ENCODE measurements around the gene SGCD.

SGCD gene

GRCh38 chr5:156581725-156582124 is 254.8 kb downstream of the SGCD start:
- Histone ChIP-seq H3K36me3 (ENCODE audit: control insufficient read depth, insufficient read depth, low read length) (no peaks in the 10 kb centered on the region), H3K27ac (ENCODE audit: insufficient read depth, low read length, poor library complexity, severe bottlenecking) (no peak overlapping the region), H3K27me3 (replicated peaks; ENCODE audit: control insufficient read depth, insufficient read depth, low read length, poor library complexity, severe bottlenecking) (no peaks in the 10 kb centered on the region), H3K9me3 (ENCODE audit: control insufficient read depth, low read length) (no peaks in the 10 kb centered on the region), H3K4me1 (ENCODE audit: control insufficient read depth, insufficient read depth, low read length, poor library complexity, severe bottlenecking) (no peaks in the 10 kb centered on the region), H3K4me3 (ENCODE audit: insufficient read depth, low read depth, low read length, poor library complexity, severe bottlenecking) (no peak overlapping the region)
- no peak for DNase-seq

GRCh38 chr5:156582193-156582598 is 255.2 kb downstream of the SGCD start:
- H3K27ac ChIP-seq (ENCODE audit: insufficient read depth, low read length, poor library complexity, severe bottlenecking) = no peak overlapping the region
- no peaks in the 10 kb centered on the region for H3K9me3 ChIP-seq (ENCODE audit: control insufficient read depth, low read length)
- no peaks in the 10 kb centered on the region for H3K4me1 ChIP-seq (ENCODE audit: control insufficient read depth, insufficient read depth, low read length, poor library complexity, severe bottlenecking)
- no peaks in the 10 kb centered on the region for H3K27me3 ChIP-seq (replicated peaks; ENCODE audit: control insufficient read depth, insufficient read depth, low read length, poor library complexity, severe bottlenecking)
- DNase-seq = no peak
- H3K36me3 ChIP-seq (ENCODE audit: control insufficient read depth, insufficient read depth, low read length) = no peaks in the 10 kb centered on the region
- no peak overlapping the region for H3K4me3 ChIP-seq (ENCODE audit: insufficient read depth, low read depth, low read length, poor library complexity, severe bottlenecking)

GRCh38 chr5:156584871-156585270 is 257.9 kb downstream of the SGCD start:
- Histone ChIP-seq H3K36me3 (ENCODE audit: control insufficient read depth, insufficient read depth, low read length) (no peaks in the 10 kb centered on the region), H3K9me3 (ENCODE audit: control insufficient read depth, low read length) (no peaks in the 10 kb centered on the region), H3K27ac (ENCODE audit: insufficient read depth, low read length, poor library complexity, severe bottlenecking) (no peak overlapping the region), H3K4me3 (ENCODE audit: insufficient read depth, low read depth, low read length, poor library complexity, severe bottlenecking) (no peak overlapping the region), H3K4me1 (ENCODE audit: control insufficient read depth, insufficient read depth, low read length, poor library complexity, severe bottlenecking) (no peaks in the 10 kb centered on the region), H3K27me3 (replicated peaks; ENCODE audit: control insufficient read depth, insufficient read depth, low read length, poor library complexity, severe bottlenecking) (no peaks in the 10 kb centered on the region)
- DNase-seq = no peak

- no peaks in the 10 kb centered on the region for H3K9me3 ChIP-seq (ENCODE audit: control insufficient read depth, low read length)
- no peaks in the 10 kb centered on the region for H3K36me3 ChIP-seq (ENCODE audit: control insufficient read depth, insufficient read depth, low read length)
- H3K27me3 ChIP-seq (replicated peaks; ENCODE audit: control insufficient read depth, insufficient read depth, low read length, poor library complexity, severe bottlenecking) = no peaks in the 10 kb centered on the region
- H3K27ac ChIP-seq (ENCODE audit: insufficient read depth, low read length, poor library complexity, severe bottlenecking) = no peak overlapping the region
- DNase-seq = no peak
- H3K4me1 ChIP-seq (ENCODE audit: control insufficient read depth, insufficient read depth, low read length, poor library complexity, severe bottlenecking) = no peaks in the 10 kb centered on the region
- no peak overlapping the region for H3K4me3 ChIP-seq (ENCODE audit: insufficient read depth, low read depth, low read length, poor library complexity, severe bottlenecking)
Measured at GRCh38 chr5:156585999-156586398, 259.0 kb downstream of the SGCD start.

- Histone ChIP-seq H3K9me3 (ENCODE audit: control insufficient read depth, low read length) (no peaks in the 10 kb centered on the region), H3K36me3 (ENCODE audit: control insufficient read depth, insufficient read depth, low read length) (no peaks in the 10 kb centered on the region), H3K4me1 (ENCODE audit: control insufficient read depth, insufficient read depth, low read length, poor library complexity, severe bottlenecking) (no peaks in the 10 kb centered on the region), H3K27ac (ENCODE audit: insufficient read depth, low read length, poor library complexity, severe bottlenecking) (no peak overlapping the region), H3K4me3 (ENCODE audit: insufficient read depth, low read depth, low read length, poor library complexity, severe bottlenecking) (no peak overlapping the region), H3K27me3 (replicated peaks; ENCODE audit: control insufficient read depth, insufficient read depth, low read length, poor library complexity, severe bottlenecking) (no peaks in the 10 kb centered on the region)
- DNase-seq = no peak
Measured at GRCh38 chr5:156587012-156587411, 260.0 kb downstream of the SGCD start.

GRCh38 chr5:156588306-156588705 is 261.3 kb downstream of the SGCD start:
- H3K9me3 ChIP-seq (ENCODE audit: control insufficient read depth, low read length) = no peaks in the 10 kb centered on the region
- no peaks in the 10 kb centered on the region for H3K36me3 ChIP-seq (ENCODE audit: control insufficient read depth, insufficient read depth, low read length)
- no peak overlapping the region for H3K27ac ChIP-seq (ENCODE audit: insufficient read depth, low read length, poor library complexity, severe bottlenecking)
- no peaks in the 10 kb centered on the region for H3K4me1 ChIP-seq (ENCODE audit: control insufficient read depth, insufficient read depth, low read length, poor library complexity, severe bottlenecking)
- no peak overlapping the region for H3K4me3 ChIP-seq (ENCODE audit: insufficient read depth, low read depth, low read length, poor library complexity, severe bottlenecking)
- no peak for DNase-seq
- H3K27me3 ChIP-seq (replicated peaks; ENCODE audit: control insufficient read depth, insufficient read depth, low read length, poor library complexity, severe bottlenecking) = no peaks in the 10 kb centered on the region

- H3K36me3 ChIP-seq (ENCODE audit: control insufficient read depth, insufficient read depth, low read length) = no peaks in the 10 kb centered on the region
- no peaks in the 10 kb centered on the region for H3K4me1 ChIP-seq (ENCODE audit: control insufficient read depth, insufficient read depth, low read length, poor library complexity, severe bottlenecking)
- no peaks in the 10 kb centered on the region for H3K27me3 ChIP-seq (replicated peaks; ENCODE audit: control insufficient read depth, insufficient read depth, low read length, poor library complexity, severe bottlenecking)
- no peak overlapping the region for H3K4me3 ChIP-seq (ENCODE audit: insufficient read depth, low read depth, low read length, poor library complexity, severe bottlenecking)
- H3K27ac ChIP-seq (ENCODE audit: insufficient read depth, low read length, poor library complexity, severe bottlenecking) = no peak overlapping the region
- no peak for DNase-seq
- H3K9me3 ChIP-seq (ENCODE audit: control insufficient read depth, low read length) = no peaks in the 10 kb centered on the region
Measured at GRCh38 chr5:156589104-156589945, 262.4 kb downstream of the SGCD start.

GRCh38 chr5:156589946-156590216 is 262.9 kb downstream of the SGCD start:
- DNase-seq = no peak
- Histone ChIP-seq H3K4me3 (ENCODE audit: insufficient read depth, low read depth, low read length, poor library complexity, severe bottlenecking) (no peak overlapping the region), H3K27ac (ENCODE audit: insufficient read depth, low read length, poor library complexity, severe bottlenecking) (no peak overlapping the region), H3K9me3 (ENCODE audit: control insufficient read depth, low read length) (no peaks in the 10 kb centered on the region), H3K27me3 (replicated peaks; ENCODE audit: control insufficient read depth, insufficient read depth, low read length, poor library complexity, severe bottlenecking) (no peaks in the 10 kb centered on the region), H3K36me3 (ENCODE audit: control insufficient read depth, insufficient read depth, low read length) (no peaks in the 10 kb centered on the region), H3K4me1 (ENCODE audit: control insufficient read depth, insufficient read depth, low read length, poor library complexity, severe bottlenecking) (no peaks in the 10 kb centered on the region)

- no peaks in the 10 kb centered on the region for H3K27me3 ChIP-seq (replicated peaks; ENCODE audit: control insufficient read depth, insufficient read depth, low read length, poor library complexity, severe bottlenecking)
- H3K36me3 ChIP-seq (ENCODE audit: control insufficient read depth, insufficient read depth, low read length) = no peaks in the 10 kb centered on the region
- H3K4me1 ChIP-seq (ENCODE audit: control insufficient read depth, insufficient read depth, low read length, poor library complexity, severe bottlenecking) = no peaks in the 10 kb centered on the region
- no peak overlapping the region for H3K4me3 ChIP-seq (ENCODE audit: insufficient read depth, low read depth, low read length, poor library complexity, severe bottlenecking)
- no peaks in the 10 kb centered on the region for H3K9me3 ChIP-seq (ENCODE audit: control insufficient read depth, low read length)
- no peak for DNase-seq
- H3K27ac ChIP-seq (ENCODE audit: insufficient read depth, low read length, poor library complexity, severe bottlenecking) = no peak overlapping the region
Measured at GRCh38 chr5:156590978-156591377, 264.0 kb downstream of the SGCD start.

- Histone ChIP-seq H3K27ac (ENCODE audit: insufficient read depth, low read length, poor library complexity, severe bottlenecking) (no peak overlapping the region), H3K27me3 (replicated peaks; ENCODE audit: control insufficient read depth, insufficient read depth, low read length, poor library complexity, severe bottlenecking) (no peaks in the 10 kb centered on the region), H3K4me3 (ENCODE audit: insufficient read depth, low read depth, low read length, poor library complexity, severe bottlenecking) (no peak overlapping the region), H3K9me3 (ENCODE audit: control insufficient read depth, low read length) (no peaks in the 10 kb centered on the region), H3K4me1 (ENCODE audit: control insufficient read depth, insufficient read depth, low read length, poor library complexity, severe bottlenecking) (no peaks in the 10 kb centered on the region), H3K36me3 (ENCODE audit: control insufficient read depth, insufficient read depth, low read length) (no peaks in the 10 kb centered on the region)
- no peak for DNase-seq
Measured at GRCh38 chr5:156591631-156592030, 264.7 kb downstream of the SGCD start.
